ENCODE measurements around the gene EPS15. TPM values are rescaled to one million over a fixed set of nuclear protein-coding genes. Genes with fewer than 3 reads are reported as not detected.

The EPS15 gene
- total and polyA plus RNA-seq, 9 of the 15 experiments (the other 6 are each of a cell fraction or from before 2014, with no cell fraction given) = 23.1 to 69.0 (median 41.7) TPM

DNA sequence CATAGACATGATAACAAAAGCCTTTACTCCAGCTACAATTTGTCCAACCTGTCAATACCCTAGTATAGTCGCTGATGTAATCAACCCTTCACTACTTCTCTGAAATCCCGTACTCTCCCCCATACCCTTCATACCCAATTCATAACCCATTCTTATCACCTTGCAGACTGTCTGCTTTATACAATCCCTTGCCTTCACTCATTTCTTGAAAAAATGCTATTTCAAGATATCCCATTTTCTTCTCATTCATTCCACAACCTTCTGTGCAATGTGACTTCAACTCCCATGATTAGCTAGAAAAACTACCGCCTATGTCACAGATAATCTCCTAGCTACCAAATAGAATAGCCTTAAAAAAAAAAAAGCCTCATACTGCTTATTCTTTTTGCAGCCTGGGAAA lies 49.5 kb downstream of the EPS15 start (continued):
- TF ChIP-seq HMGXB4 (CRISPR knock-in tag; IDR thresholded peaks at IDR 0.05) = no peak
- no peak for TF ChIP-seq ZNF280B (CRISPR knock-in tag; IDR thresholded peaks at IDR 0.05)
- TF ChIP-seq ZNF398 (CRISPR knock-in tag; IDR thresholded peaks at IDR 0.05) = no peak
- peak; percentile 76; the same call in 1 of the 2 replicates for TF ChIP-seq FOXJ2 (tag; IDR thresholded peaks at IDR 0.05)
- no peak for TF ChIP-seq BCOR (IDR thresholded peaks at IDR 0.05)
- TF ChIP-seq U2AF1 (optimal IDR thresholded peaks at IDR 0.05; ENCODE audit: low read depth, low read length) = no peak
- no peak for TF ChIP-seq TEAD2 (tag; IDR thresholded peaks at IDR 0.05)
- TF ChIP-seq XRCC3 (IDR thresholded peaks at IDR 0.05) = no peak
- TF ChIP-seq ZNF644 (tag; IDR thresholded peaks at IDR 0.05; ENCODE audit: low read depth) = no peak
- no peak for TF ChIP-seq USF2 (CRISPR knock-in tag; IDR thresholded peaks at IDR 0.05)
- TF ChIP-seq SP1 (CRISPR knock-in tag; IDR thresholded peaks at IDR 0.05) = 0 out of 2 replicates have a peak, but pooled peaks have one; percentile 23
- peak; percentile 52 for TF ChIP-seq TCF3 (CRISPR knock-in tag; IDR thresholded peaks at IDR 0.05)
- TF ChIP-seq, protein P1, sequence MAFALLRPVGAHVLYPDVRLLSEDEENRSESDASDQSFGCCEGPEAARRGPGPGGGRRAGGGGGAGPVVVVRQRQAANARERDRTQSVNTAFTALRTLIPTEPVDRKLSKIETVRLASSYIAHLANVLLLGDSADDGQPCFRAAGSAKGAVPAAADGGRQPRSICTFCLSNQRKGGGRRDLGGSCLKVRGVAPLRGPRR (CRISPR knock-in tag; IDR thresholded peaks at IDR 0.05) = no peak
- no peak for TF ChIP-seq NONO (IDR thresholded peaks at IDR 0.05; ENCODE audit: low read depth in 2 of 2, low read length in 1 of 2)
- no peak for TF ChIP-seq ARID2 (IDR thresholded peaks at IDR 0.05)
- no peak for TF ChIP-seq SPI1 (IDR thresholded peaks at IDR 0.05; ENCODE audit: borderline replicate concordance, low read depth, low read length)
- TF ChIP-seq TRIM24 (IDR thresholded peaks at IDR 0.05) = no peak
- TF ChIP-seq ZNF395 (CRISPR knock-in tag; IDR thresholded peaks at IDR 0.05) = no peak
- TF ChIP-seq SRSF1 (IDR thresholded peaks at IDR 0.05; ENCODE audit: low read depth, low read length) = no peak
- no peak for TF ChIP-seq CAMTA2 (CRISPR knock-in tag; conservative IDR thresholded peaks at IDR 0.05)
- peak; percentile 62; the same call in 1 of the 2 replicates for TF ChIP-seq MTA1 (IDR thresholded peaks at IDR 0.05; ENCODE audit: borderline replicate concordance)
- no peak for TF ChIP-seq JUNB (CRISPR knock-in tag; conservative IDR thresholded peaks at IDR 0.05)
- TF ChIP-seq ZNF384 (IDR thresholded peaks at IDR 0.05; ENCODE audit: low read depth, low read length) = peak; percentile 85

All from K562 (cell line).